Neutrophil (primary cell): ENCODE measurements around the gene MRM1.

Experiments used
- H3K27ac ChIP-seq: fragments of 200-600 bp; sonication (generic); 2 replicates; pipeline ENCODE4 v1.5.1; 2016; ENCODE audit warnings: mild to moderate bottlenecking, moderate library complexity
- H3K27me3 ChIP-seq: fragments of 200-600 bp; sonication (generic); 2 replicates; pipeline ENCODE4 v1.6.0; 2016; ENCODE audit warnings: mild to moderate bottlenecking
- H3K36me3 ChIP-seq: fragments of 200-600 bp; sonication (generic); 2 replicates; pipeline ENCODE4 v1.5.1; 2017
- H3K4me1 ChIP-seq, 2 experiments: fragments of 200-600 bp in 1 of 2; sonication (generic) in 1 of 2; 1 replicate in 1 of 2; 2 replicates in 1 of 2; pipeline versions ENCODE4 v1.5.1 to v1.6.1; 2013 to 2016; ENCODE audit warnings: low read depth in 1 of 2, low read length in 1 of 2, mild to moderate bottlenecking in 1 of 2, moderate library complexity in 1 of 2; ENCODE audit not compliant: control insufficient read depth in 1 of 2, insufficient read depth in 1 of 2
- H3K4me3 ChIP-seq, 2 experiments: fragments of 200-600 bp in 1 of 2; sonication (generic) in 1 of 2; 1 replicate in 1 of 2; 2 replicates in 1 of 2; pipeline ENCODE4 v1.5.1; 2013 to 2016; ENCODE audit warnings: low read depth in 1 of 2, low read length in 1 of 2, mild to moderate bottlenecking in 1 of 2, moderate library complexity in 1 of 2
- H3K9me3 ChIP-seq: fragments of 200-600 bp; sonication (generic); 2 replicates; pipeline ENCODE4 v1.5.1; 2016
- CTCF ChIP-seq: fragments of 200-600 bp; sonication (generic); IDR thresholded peaks from 2 replicates; pipeline ENCODE4 v1.5.1; 2016; ENCODE audit warnings: antibody characterized with exemption

MRM1 gene

GRCh38 chr17:36601303-36602029 lies at the start of gene MRM1:
MRM1 (plus strand) TSS chr17:36601583; CDS start chr17:36601811, 228 bp downstream.
- Histone ChIP-seq H3K27ac (peak within 1 kb of the TSS; percentile 55), H3K4me1 (peaks cover 35% of the 10 kb centered on the region in 2 experiments), H3K36me3 (no peaks in the 10 kb centered on the region), H3K9me3 (no peaks in the 10 kb centered on the region), H3K27me3 (no peaks in the 10 kb centered on the region), H3K4me3 (peak within 1 kb of the TSS; percentile 80 to 91)
- TF ChIP-seq CTCF = peak; percentile 35

GRCh38 chr17:36553459-36553858 lies 47.9 kb upstream of the MRM1 start:
- TF ChIP-seq CTCF = no peak
- Histone ChIP-seq H3K36me3 (peaks cover 34% of the 10 kb centered on the region), H3K4me1 (peaks cover 24% of the 10 kb centered on the region in 2 experiments)

GRCh38 chr17:36566081-36566480 lies 35.3 kb upstream of the MRM1 start:
- no peak for TF ChIP-seq CTCF
- Histone ChIP-seq H3K27me3 (no peaks in the 10 kb centered on the region), H3K4me1 (no peaks in the 10 kb centered on the region), H3K27ac (no peak overlapping the region), H3K36me3 (peaks cover 87% of the 10 kb centered on the region), H3K9me3 (no peaks in the 10 kb centered on the region), H3K4me3 (no peak overlapping the region)

More at GRCh38 chr17:36553459-36553858, 47.9 kb upstream of the MRM1 start:
- no peak overlapping the region for H3K27ac ChIP-seq
- H3K27me3 ChIP-seq = no peaks in the 10 kb centered on the region
- H3K4me3 ChIP-seq = no peak overlapping the region
- no peaks in the 10 kb centered on the region for H3K9me3 ChIP-seq

GRCh38 chr17:36575028-36575427 lies 26.4 kb upstream of the MRM1 start:
- TF ChIP-seq CTCF = no peak
- no peaks in the 10 kb centered on the region for H3K4me1 ChIP-seq
- H3K27me3 ChIP-seq = no peaks in the 10 kb centered on the region
- no peaks in the 10 kb centered on the region for H3K9me3 ChIP-seq
- peaks cover 76% of the 10 kb centered on the region for H3K36me3 ChIP-seq
- H3K27ac ChIP-seq = no peak overlapping the region
- no peak overlapping the region for H3K4me3 ChIP-seq

- no peak overlapping the region for H3K4me3 ChIP-seq
- no peaks in the 10 kb centered on the region for H3K27me3 ChIP-seq
- no peak for TF ChIP-seq CTCF
- H3K36me3 ChIP-seq = peaks cover 77% of the 10 kb centered on the region
- H3K9me3 ChIP-seq = no peaks in the 10 kb centered on the region
- no peaks in the 10 kb centered on the region for H3K4me1 ChIP-seq
- H3K27ac ChIP-seq = no peak overlapping the region
Measured at GRCh38 chr17:36576793-36577192, 24.6 kb upstream of the MRM1 start.
